ENCODE results near the gene TMEM106C.
"Not testable (repeated sequence)": the region's sequence is repeated elsewhere in the genome, so short reads cannot be mapped to it uniquely, and the experiment has no call there.

TMEM106C gene

GRCh38 chr12:47949441-47950341, 13.7 kb upstream of the TMEM106C start:
- peak; percentile 81 for DNase-seq

DNA sequence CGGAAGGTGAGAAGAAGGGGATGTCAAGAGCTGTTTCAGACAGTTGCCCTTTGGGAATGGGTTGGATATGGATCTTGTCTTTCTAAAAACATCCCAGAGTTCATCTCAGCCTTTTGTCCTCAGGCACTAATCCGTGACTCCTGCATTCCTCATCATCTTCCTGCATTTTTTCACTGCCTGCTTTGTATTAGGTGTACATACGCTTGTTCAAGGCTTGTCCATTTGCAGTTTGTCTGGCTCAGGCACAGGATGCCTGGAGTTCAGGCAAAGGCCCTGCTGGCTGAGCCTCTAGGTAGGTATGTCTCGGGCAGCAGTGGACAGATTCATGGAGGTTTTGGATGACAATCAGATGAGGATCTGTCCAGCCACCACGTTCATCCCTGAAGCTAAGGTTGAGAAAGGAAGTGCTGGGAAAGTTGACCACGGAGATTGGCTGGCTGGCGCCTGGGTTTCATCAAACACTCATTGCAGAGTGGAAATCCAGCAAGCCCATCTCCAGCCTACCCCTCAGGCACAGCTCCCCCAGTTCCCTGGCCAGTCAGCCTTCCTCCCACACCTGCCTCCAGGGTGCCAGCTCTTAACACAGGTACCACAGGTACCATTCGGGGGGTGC, 12.4 kb upstream of the TMEM106C start:
- DNase-seq = no peak

- DNase-seq = no peak
Observed at GRCh38 chr12:47954058-47954457, 9.3 kb upstream of the TMEM106C start.

DNA sequence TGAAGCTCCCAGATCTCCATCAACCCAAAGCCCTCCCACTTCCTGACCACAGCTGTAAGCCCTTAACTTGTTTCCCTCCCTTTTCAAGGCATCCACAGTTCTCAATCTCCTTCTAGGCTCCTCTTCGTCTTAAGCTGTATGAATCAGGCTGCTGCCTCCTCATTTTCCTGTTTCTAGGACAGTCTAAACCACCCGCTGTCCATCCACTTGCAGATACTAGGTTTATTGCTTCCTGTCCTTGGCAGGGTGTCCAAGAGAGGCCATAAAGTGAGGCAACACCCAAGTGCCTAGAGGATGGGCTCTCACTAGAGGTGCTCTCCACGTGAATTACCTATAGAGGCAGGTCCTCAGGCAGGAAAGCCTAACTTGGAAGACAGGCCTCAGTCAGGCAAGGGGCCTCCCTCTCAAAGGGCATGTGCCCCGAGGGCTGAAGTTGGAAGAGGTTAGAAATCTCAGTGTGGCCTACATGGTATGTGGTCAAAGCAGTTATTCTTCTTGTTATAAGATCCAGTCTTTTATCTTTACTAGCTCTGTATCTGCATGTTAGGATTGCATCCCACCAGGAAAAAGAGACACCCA, 8.8 kb upstream of the TMEM106C start:
- no peak for DNase-seq

- DNase-seq = no peak
Observed at GRCh38 chr12:47955059-47955458, 8.3 kb upstream of the TMEM106C start.

DNA sequence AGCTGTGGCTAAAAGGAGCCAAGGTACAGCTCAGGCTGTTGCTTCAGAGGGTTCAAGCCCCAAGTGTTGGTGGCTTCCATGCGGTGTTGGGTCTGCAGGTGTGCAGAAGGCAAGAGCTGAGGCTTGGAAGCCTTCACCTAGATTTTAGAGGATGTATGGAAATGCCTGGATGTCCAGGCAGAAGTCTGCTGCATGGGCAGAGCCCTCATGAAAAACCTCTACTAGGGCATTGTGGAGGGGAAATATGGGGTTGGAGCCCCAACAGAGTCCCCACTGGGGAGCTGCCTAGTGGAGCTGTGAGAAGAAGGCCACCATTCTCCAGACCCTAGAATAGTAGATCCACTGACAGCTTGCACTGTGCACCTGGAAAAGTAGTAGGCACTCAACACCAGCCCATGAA, 5.7 kb upstream of the TMEM106C start:
- DNase-seq = not testable (repeated sequence)

DNA sequence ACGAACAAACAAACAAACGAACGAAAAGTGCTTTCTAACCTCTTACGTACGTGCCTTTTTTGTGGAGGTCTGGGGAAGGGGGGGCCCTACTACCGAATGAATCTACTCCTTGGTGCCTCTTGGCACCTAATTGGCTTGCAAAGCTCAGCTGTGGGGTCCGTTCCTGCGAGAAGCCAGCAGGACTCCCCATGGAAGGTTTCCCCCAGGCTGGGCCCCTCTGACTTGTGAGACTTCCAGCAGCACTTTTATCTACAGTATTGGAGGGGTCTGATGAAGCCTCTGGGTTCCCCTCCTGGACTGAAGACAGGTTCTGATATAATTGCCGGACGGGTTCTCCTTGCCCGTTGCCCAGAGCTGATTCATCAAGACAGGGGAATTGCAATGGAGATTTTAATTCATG, 1.2 kb upstream of the TMEM106C start:
- DNase-seq = no peak

DNA sequence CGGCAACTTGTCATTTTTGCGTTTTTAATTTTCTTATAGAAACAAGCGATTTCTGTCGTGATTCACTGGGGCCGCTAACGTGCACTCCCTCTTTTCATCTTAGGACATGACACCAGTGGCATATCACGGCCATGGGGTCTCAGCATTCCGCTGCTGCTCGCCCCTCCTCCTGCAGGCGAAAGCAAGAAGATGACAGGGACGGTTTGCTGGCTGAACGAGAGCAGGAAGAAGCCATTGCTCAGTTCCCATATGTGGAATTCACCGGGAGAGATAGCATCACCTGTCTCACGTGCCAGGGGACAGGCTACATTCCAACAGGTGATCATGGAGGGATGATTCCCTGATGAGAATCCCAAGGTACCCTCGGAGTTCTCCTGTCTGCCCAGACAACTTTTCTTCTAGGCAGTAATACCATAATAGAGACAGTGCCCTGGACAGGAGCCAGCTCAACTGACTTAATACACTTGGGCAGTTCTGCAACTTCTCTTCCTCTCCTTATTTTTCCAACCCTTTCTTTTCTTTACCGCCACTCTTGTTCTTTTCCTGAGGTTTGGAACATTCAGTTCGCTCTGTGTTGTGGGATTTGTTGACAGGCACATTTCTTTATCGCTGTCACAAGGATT, 821 bp downstream of the TMEM106C start:
- no peak for DNase-seq

DNA sequence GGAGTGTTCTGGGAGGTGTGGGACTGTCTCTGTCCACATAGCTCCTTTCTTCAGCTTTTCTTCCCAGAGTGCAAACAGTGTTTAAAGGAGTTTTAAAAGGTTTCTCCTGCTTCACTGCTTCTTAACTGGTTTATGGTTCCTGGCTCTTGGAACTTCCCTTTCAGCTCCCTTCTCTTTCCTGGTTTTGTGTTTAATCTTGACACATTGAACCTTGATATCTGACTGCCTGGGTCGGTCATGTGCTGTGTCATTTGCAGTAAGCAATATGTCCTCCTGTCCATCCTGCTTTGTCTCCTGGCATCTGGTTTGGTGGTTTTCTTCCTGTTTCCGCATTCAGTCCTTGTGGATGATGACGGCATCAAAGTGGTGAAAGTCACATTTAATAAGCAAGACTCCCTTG, 2.2 kb downstream of the TMEM106C start:
- no peak for DNase-seq

- DNase-seq = peak; percentile 70
Observed at GRCh38 chr12:47967461-47968321, 4.3 kb downstream of the TMEM106C start.

- no peak for DNase-seq
Observed at GRCh38 chr12:47969845-47970244, 6.4 kb downstream of the TMEM106C start.

DNA sequence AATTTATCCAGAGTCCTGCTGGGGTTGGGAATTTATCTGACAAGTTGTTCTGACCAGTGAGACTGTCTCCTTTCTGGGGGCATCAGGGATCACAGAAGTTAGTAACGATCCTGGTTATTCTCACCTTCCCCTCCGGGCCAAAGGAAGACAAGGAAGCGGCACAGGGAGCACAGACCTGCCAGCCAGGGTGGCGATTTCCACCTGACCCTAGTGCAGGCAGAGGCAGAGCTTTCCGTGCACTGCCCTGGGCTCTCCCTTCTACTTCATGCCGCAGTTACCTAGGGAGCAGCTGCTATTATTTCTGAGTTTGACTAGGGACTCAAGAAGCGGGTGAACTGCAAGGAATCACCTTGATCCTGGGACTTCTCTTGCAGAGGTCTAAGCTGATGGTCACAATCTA, 7.4 kb downstream of the TMEM106C start:
- no peak for DNase-seq

DNA sequence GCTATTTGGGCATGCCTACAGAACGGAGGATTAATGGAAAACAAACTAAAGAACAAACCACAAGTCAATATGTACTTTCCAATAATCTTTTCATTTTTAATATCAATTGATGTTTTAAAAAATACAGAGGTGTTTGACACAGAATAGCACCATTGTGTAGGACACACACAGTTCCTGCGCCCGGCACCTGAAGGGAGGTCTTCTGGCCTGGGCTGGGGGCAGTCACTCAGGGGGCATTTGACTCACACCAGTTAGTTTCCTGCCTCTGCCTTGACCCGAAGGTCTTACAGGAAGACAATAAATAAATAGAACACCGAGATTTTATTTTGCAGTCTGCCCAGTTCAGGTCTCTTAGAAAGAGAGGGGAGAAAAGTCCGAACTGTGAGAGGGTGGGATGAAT, 9.5 kb downstream of the TMEM106C start:
- DNase-seq = no peak

- DNase-seq = no peak
Observed at GRCh38 chr12:47973870-47974269, 10.5 kb downstream of the TMEM106C start.

- DNase-seq = no peak
Observed at GRCh38 chr12:47975036-47975620, 11.7 kb downstream of the TMEM106C start.

GRCh38 chr12:47975816-47976215, 12.4 kb downstream of the TMEM106C start:
- DNase-seq = no peak

DNA sequence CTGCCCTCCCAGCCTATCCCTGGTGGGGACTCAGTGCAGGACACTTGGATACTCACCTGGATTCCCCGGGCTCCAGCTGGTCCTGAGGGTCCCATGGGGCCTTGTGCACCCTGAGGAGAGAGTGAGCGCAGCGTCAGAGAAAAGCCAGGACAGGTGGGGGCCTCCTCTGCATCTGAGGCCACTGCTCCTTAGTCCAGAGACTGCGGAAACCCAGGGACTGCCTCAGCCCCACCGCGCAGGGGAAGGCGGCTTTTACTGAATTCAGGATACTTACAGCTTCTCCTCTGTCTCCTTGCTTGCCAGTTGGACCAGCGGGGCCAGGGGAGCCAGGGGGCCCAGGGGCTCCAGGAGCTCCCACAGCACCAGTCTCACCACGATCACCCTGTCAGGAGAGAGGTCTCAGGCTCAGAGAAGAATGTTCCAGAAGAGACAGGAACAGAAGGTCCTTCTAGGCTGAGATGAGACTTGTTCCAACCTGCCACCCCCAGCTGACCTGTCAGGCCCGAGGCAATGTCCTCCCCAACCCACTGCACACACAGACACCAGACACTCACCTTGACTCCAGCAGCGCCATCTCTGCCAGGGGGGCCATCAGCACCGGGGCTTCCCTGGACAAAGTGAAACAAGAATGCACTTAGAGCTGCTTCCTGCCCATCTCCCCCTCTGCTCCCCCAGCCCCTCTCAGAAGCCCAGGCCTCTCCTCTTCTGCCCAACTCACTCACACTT, 13.8 kb downstream of the TMEM106C start:
- no peak for DNase-seq

GRCh38 chr12:47977772-47978597, 14.6 kb downstream of the TMEM106C start:
- DNase-seq = no peak

DNA sequence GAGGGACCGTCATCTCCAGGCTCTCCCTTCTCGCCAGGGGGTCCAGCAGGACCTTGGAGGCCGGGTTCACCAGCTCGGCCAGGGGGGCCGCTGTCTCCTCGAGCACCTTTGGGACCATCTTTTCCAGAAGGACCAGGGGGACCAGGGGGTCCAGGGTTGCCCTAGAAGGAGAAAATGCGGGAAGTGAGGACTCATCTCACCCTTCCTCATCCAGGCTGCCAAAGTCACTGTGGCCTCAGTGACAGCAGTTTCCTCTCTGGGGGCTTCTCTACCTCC, 15.1 kb downstream of the TMEM106C start:
- no peak for DNase-seq

- DNase-seq = no peak
Observed at GRCh38 chr12:47979166-47979565, 15.8 kb downstream of the TMEM106C start.

DNA sequence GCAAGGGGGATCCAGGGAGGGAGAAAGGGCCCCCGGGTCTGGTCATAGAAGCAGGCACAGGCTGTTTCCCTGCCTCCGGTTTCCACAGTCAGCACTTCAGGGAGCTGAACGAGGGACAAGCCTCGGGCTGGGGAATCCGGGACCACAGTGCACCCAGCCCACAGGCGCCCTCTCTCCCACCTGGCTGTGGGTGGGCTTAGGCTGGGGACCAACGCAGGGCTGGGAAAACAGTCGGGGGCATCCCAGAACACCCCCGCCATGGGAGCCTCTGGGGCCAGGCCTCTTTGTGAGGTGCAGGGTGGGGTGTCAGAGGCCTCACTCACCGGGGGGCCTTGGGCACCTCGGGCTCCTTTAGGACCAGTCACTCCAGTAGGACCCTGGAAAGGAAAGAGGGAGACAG, 16.3 kb downstream of the TMEM106C start:
- no peak for DNase-seq

Measured in fibroblast of upper back skin (primary cell).